Jurkat, Clone E6-1 (cell line): ENCODE results near the gene CLTCL1.
A peak's percentile ranks its signal among the peaks of the same experiment; 100 is the strongest.

Experiments used
- DNase-seq: peaks from one replicate; pipeline ENCODE4 v3.0.0-alpha.2; 2011; ENCODE audit warnings: low read depth, low spot score
- H3K4me3 ChIP-seq: 2 replicates; pipeline ENCODE4 v1.5.1; 2011; ENCODE audit warnings: mild to moderate bottlenecking, low read length, control low read depth, moderate library complexity

The CLTCL1 gene

GRCh38 chr22:19146215-19146968, 145.1 kb downstream of the CLTCL1 start:
- no peak overlapping the region for H3K4me3 ChIP-seq
- DNase-seq = peak; percentile 39

- no peak for DNase-seq
- H3K4me3 ChIP-seq = peak overlapping the region; percentile 80
Observed at GRCh38 chr22:19143967-19144400, 147.5 kb downstream of the CLTCL1 start.

GRCh38 chr22:19143212-19143611, 148.3 kb downstream of the CLTCL1 start:
- DNase-seq = no peak
- H3K4me3 ChIP-seq = peak overlapping the region; percentile 80; the same call in 1 of the 2 replicates

- H3K4me3 ChIP-seq = no peak overlapping the region
- no peak for DNase-seq
Observed at GRCh38 chr22:19142394-19142793, 149.1 kb downstream of the CLTCL1 start.

GRCh38 chr22:19139974-19140373, 151.5 kb downstream of the CLTCL1 start:
- no peak for DNase-seq

GRCh38 chr22:19139001-19139356, 152.5 kb downstream of the CLTCL1 start:
- no peak for DNase-seq
- H3K4me3 ChIP-seq = no peak overlapping the region

More at GRCh38 chr22:19139974-19140373, 151.5 kb downstream of the CLTCL1 start:
- no peak overlapping the region for H3K4me3 ChIP-seq

GRCh38 chr22:19138217-19139000, 153.1 kb downstream of the CLTCL1 start:
- no peak overlapping the region for H3K4me3 ChIP-seq

GRCh38 chr22:19137384-19138216, 153.9 kb downstream of the CLTCL1 start:
- no peak overlapping the region for H3K4me3 ChIP-seq
- no peak for DNase-seq

More at GRCh38 chr22:19138217-19139000, 153.1 kb downstream of the CLTCL1 start:
- no peak for DNase-seq

GRCh38 chr22:19136915-19137314, 154.6 kb downstream of the CLTCL1 start:
- DNase-seq = no peak
- H3K4me3 ChIP-seq = no peak overlapping the region

GRCh38 chr22:19134874-19135273, 156.6 kb downstream of the CLTCL1 start:
- DNase-seq = no peak
- no peak overlapping the region for H3K4me3 ChIP-seq

- no peak for DNase-seq
- no peak overlapping the region for H3K4me3 ChIP-seq
Observed at GRCh38 chr22:19134176-19134831, 157.2 kb downstream of the CLTCL1 start.

- no peak overlapping the region for H3K4me3 ChIP-seq
- no peak for DNase-seq
Observed at GRCh38 chr22:19133561-19133960, 158.0 kb downstream of the CLTCL1 start.

- H3K4me3 ChIP-seq = no peak overlapping the region
- no peak for DNase-seq
Observed at GRCh38 chr22:19132693-19133400, 158.7 kb downstream of the CLTCL1 start.

GRCh38 chr22:19132153-19132552, 159.4 kb downstream of the CLTCL1 start:
- H3K4me3 ChIP-seq = no peak overlapping the region
- DNase-seq = no peak

GRCh38 chr22:19131685-19132015, 159.9 kb downstream of the CLTCL1 start:
- no peak for DNase-seq

GRCh38 chr22:19130959-19131684, 160.4 kb downstream of the CLTCL1 start, which contains the start of gene TSSK2:
TSS of gene TSSK2 (plus strand) at chr22:19131308. CDS start at chr22:19131400, 92 bp downstream.
- DNase-seq = no peak

More at GRCh38 chr22:19131685-19132015, 159.9 kb downstream of the CLTCL1 start:
- H3K4me3 ChIP-seq = no peak overlapping the region

GRCh38 chr22:19129871-19130270, 161.6 kb downstream of the CLTCL1 start:
- no peak overlapping the region for H3K4me3 ChIP-seq
- DNase-seq = no peak

More at GRCh38 chr22:19130959-19131684, 160.4 kb downstream of the CLTCL1 start, which contains the start of gene TSSK2:
- H3K4me3 ChIP-seq = no peak within 1 kb of the TSS
